GM23338 (cell line): ENCODE results near the gene EVC.

Experiments used
- CREB1 ChIP-seq: fragments of 250-450 bp; sonication (Bioruptor Pico); IDR thresholded peaks from 2 replicates; pipeline ENCODE4 v1.5.0; 2020; ENCODE audit warnings: low read depth, mild to moderate bottlenecking, moderate library complexity
- EZH2 ChIP-seq: fragments of 200-600 bp; sonication (generic); IDR thresholded peaks from one replicate; pipeline ENCODE4 v1.8.0; 2017; ENCODE audit warnings: antibody characterized with exemption, mild to moderate bottlenecking, low read depth; ENCODE audit not compliant: unreplicated experiment
- EZH2phosphoT487 ChIP-seq: fragments of 200-600 bp; sonication (generic); IDR thresholded peaks from one replicate; pipeline ENCODE4 v1.8.1; 2018; ENCODE audit warnings: antibody characterized with exemption; ENCODE audit not compliant: unreplicated experiment
- JUNB ChIP-seq: IDR thresholded peaks from one replicate; pipeline ENCODE4 v1.6.1; 2016; ENCODE audit warnings: antibody characterized with exemption; ENCODE audit not compliant: unreplicated experiment
- POLR2AphosphoS5 ChIP-seq: IDR thresholded peaks from 2 replicates; pipeline ENCODE4 v1.6.1; 2016; ENCODE audit warnings: antibody characterized with exemption, low read depth
- ZNF331 ChIP-seq: fragments of 250-450 bp; sonication (Bioruptor Pico); IDR thresholded peaks from 2 replicates; pipeline ENCODE4 v1.5.0; 2020; ENCODE audit warnings: low read depth, mild to moderate bottlenecking, moderate library complexity
- TF ChIP-seq, protein P1 (sequence below), 2 experiments: fragments of 200-600 bp in 1 of 2; sonication (generic) in 1 of 2; conservative IDR thresholded peaks; 2 replicates each; pipeline versions ENCODE4 v1.5.1 to v1.6.1; 2016 to 2017; ENCODE audit warnings: antibody characterized with exemption in 2 of 2, low read depth in 2 of 2, mild to moderate bottlenecking in 2 of 2, moderate library complexity in 1 of 2
- TF ChIP-seq, protein P2 (sequence below): IDR thresholded peaks from one replicate; pipeline ENCODE4 v1.6.1; 2018; ENCODE audit warnings: antibody characterized with exemption; ENCODE audit not compliant: unreplicated experiment

DNA sequence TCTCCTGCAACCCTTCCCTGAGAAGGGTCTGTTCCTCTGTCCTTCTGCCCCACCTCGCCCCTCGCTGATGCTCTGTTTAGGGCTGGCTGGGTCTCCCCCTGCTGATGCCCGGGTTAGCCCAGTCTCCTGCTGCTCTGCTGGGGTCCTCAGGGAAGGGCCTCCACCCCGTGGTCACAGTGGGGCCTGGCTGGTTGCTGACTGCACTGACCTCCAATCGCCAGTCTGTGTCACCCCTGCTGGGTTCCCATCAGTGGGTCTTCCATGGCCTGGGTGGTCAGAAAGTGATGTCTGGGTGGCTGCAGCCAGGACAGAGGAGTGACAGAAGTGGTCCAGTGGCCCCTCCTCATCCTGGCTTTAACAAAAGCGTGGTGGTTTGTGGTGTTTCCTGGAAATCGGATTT lies 44.7 kb downstream of the EVC start:
- TF ChIP-seq EZH2, result no peak
- TF ChIP-seq, protein P1, sequence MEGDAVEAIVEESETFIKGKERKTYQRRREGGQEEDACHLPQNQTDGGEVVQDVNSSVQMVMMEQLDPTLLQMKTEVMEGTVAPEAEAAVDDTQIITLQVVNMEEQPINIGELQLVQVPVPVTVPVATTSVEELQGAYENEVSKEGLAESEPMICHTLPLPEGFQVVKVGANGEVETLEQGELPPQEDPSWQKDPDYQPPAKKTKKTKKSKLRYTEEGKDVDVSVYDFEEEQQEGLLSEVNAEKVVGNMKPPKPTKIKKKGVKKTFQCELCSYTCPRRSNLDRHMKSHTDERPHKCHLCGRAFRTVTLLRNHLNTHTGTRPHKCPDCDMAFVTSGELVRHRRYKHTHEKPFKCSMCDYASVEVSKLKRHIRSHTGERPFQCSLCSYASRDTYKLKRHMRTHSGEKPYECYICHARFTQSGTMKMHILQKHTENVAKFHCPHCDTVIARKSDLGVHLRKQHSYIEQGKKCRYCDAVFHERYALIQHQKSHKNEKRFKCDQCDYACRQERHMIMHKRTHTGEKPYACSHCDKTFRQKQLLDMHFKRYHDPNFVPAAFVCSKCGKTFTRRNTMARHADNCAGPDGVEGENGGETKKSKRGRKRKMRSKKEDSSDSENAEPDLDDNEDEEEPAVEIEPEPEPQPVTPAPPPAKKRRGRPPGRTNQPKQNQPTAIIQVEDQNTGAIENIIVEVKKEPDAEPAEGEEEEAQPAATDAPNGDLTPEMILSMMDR (conservative IDR thresholded peaks at IDR 0.05; ENCODE audit: low read depth in 2 of 2), result no peak
- no peak for TF ChIP-seq POLR2AphosphoS5
- TF ChIP-seq, protein P2, sequence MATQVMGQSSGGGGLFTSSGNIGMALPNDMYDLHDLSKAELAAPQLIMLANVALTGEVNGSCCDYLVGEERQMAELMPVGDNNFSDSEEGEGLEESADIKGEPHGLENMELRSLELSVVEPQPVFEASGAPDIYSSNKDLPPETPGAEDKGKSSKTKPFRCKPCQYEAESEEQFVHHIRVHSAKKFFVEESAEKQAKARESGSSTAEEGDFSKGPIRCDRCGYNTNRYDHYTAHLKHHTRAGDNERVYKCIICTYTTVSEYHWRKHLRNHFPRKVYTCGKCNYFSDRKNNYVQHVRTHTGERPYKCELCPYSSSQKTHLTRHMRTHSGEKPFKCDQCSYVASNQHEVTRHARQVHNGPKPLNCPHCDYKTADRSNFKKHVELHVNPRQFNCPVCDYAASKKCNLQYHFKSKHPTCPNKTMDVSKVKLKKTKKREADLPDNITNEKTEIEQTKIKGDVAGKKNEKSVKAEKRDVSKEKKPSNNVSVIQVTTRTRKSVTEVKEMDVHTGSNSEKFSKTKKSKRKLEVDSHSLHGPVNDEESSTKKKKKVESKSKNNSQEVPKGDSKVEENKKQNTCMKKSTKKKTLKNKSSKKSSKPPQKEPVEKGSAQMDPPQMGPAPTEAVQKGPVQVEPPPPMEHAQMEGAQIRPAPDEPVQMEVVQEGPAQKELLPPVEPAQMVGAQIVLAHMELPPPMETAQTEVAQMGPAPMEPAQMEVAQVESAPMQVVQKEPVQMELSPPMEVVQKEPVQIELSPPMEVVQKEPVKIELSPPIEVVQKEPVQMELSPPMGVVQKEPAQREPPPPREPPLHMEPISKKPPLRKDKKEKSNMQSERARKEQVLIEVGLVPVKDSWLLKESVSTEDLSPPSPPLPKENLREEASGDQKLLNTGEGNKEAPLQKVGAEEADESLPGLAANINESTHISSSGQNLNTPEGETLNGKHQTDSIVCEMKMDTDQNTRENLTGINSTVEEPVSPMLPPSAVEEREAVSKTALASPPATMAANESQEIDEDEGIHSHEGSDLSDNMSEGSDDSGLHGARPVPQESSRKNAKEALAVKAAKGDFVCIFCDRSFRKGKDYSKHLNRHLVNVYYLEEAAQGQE, result no peak
- TF ChIP-seq CREB1 (CRISPR knock-in tag), result no peak
- no peak for TF ChIP-seq EZH2phosphoT487
- no peak for TF ChIP-seq ZNF331
- no peak for TF ChIP-seq JUNB
